Osteoblast (primary cell): ENCODE data around the gene MAPKAPK2. TPM values are rescaled to one million over a fixed set of nuclear protein-coding genes. Genes with fewer than 3 reads are reported as not detected.

ENCODE experiments used
- DNase-seq: peaks from one replicate; pipeline ENCODE4 v3.0.0; 2011; ENCODE audit warnings: low spot score, mixed read lengths; ENCODE audit not compliant: insufficient read length; ENCODE audit errors: missing footprints
- H2AFZ ChIP-seq: 2 replicates; pipeline ENCODE4 v1.6.0; 2011; ENCODE audit warnings: mild to moderate bottlenecking, low read length
- H3K27ac ChIP-seq: 2 replicates; pipeline ENCODE4 v1.5.1; 2011; ENCODE audit warnings: mild to moderate bottlenecking, low read depth, low read length, moderate library complexity
- H3K27me3 ChIP-seq: 2 replicates; pipeline ENCODE4 v1.6.0; 2012; ENCODE audit warnings: mild to moderate bottlenecking, control low read depth, inconsistent platforms, low read length, moderate library complexity; ENCODE audit not compliant: insufficient read depth
- H3K36me3 ChIP-seq: 2 replicates; pipeline ENCODE4 v1.5.1; 2011; ENCODE audit warnings: mild to moderate bottlenecking, low read length, control low read depth, moderate library complexity; ENCODE audit not compliant: insufficient read depth
- H3K4me1 ChIP-seq: 2 replicates; pipeline ENCODE4 v1.5.1; 2011; ENCODE audit warnings: mild to moderate bottlenecking, low read length, control low read depth, moderate library complexity; ENCODE audit not compliant: insufficient read depth
- H3K4me2 ChIP-seq: 2 replicates; pipeline ENCODE4 v1.6.0; 2011; ENCODE audit warnings: mild to moderate bottlenecking, low read length; ENCODE audit not compliant: insufficient read depth
- H3K4me3 ChIP-seq: fragments of 200-600 bp; sonication (generic); 3 replicates; pipeline ENCODE4 v1.5.1; 2012; ENCODE audit warnings: mild to moderate bottlenecking, low read length, inconsistent platforms; ENCODE audit not compliant: insufficient read depth
- H3K79me2 ChIP-seq: 2 replicates; pipeline ENCODE4 v1.6.0; 2012; ENCODE audit warnings: mild to moderate bottlenecking, low read length, control low read depth, inconsistent platforms; ENCODE audit not compliant: insufficient read depth
- H3K9me3 ChIP-seq: 2 replicates; pipeline ENCODE4 v1.5.1; 2011; ENCODE audit warnings: low read depth, low read length, control low read depth
- H4K20me1 ChIP-seq: 2 replicates; pipeline ENCODE4 v1.6.0; 2012; ENCODE audit warnings: mild to moderate bottlenecking, low read length, control low read depth; ENCODE audit not compliant: insufficient read depth
- CTCF ChIP-seq: IDR thresholded peaks from 2 replicates; pipeline ENCODE4 v1.5.1; 2011; ENCODE audit warnings: mild to moderate bottlenecking, low read depth, low read length, moderate library complexity; ENCODE audit errors: extremely low read depth
- total RNA-seq: library from RNA; depleted of rRNA; stranded (reverse); fragments of >200 nt; gene quantifications from 2 replicates; pipeline ENCODE4 v1.2.3, GENCODE V29; 2012

MAPKAPK2 gene
- total RNA-seq, 1 donor, result 38.0 TPM

GRCh38 chr1:206656936-206657335 lies 27.8 kb upstream of the MAPKAPK2 start:
- no peak for TF ChIP-seq CTCF

GRCh38 chr1:206657751-206658150 lies 27.0 kb upstream of the MAPKAPK2 start:
- no peak for TF ChIP-seq CTCF

More at GRCh38 chr1:206656936-206657335, 27.8 kb upstream of the MAPKAPK2 start:
- H3K27ac ChIP-seq, result no peak overlapping the region
- H3K9me3 ChIP-seq, result no peaks in the 10 kb centered on the region
- peaks cover 16% of the 10 kb centered on the region for H3K4me1 ChIP-seq
- no peak overlapping the region for H3K4me3 ChIP-seq
- H3K27me3 ChIP-seq, result peaks cover 1% of the 10 kb centered on the region
- H3K4me2 ChIP-seq, result no peak overlapping the region
- peaks cover 9% of the 10 kb centered on the region for H3K79me2 ChIP-seq
- H4K20me1 ChIP-seq, result peaks cover 6% of the 10 kb centered on the region
- no peak for DNase-seq
- H3K36me3 ChIP-seq, result no peaks in the 10 kb centered on the region
- no peak overlapping the region for H2AFZ ChIP-seq

GRCh38 chr1:206658264-206658980 lies 26.3 kb upstream of the MAPKAPK2 start:
- H3K4me1 ChIP-seq, result peaks cover 9% of the 10 kb centered on the region
- DNase-seq, result peak; percentile 88
- H3K4me2 ChIP-seq, result no peak overlapping the region
- no peak overlapping the region for H3K27ac ChIP-seq
- H3K9me3 ChIP-seq, result no peaks in the 10 kb centered on the region
- H3K36me3 ChIP-seq, result no peaks in the 10 kb centered on the region
- H3K4me3 ChIP-seq, result no peak overlapping the region
- H2AFZ ChIP-seq, result no peak overlapping the region
- H4K20me1 ChIP-seq, result no peaks in the 10 kb centered on the region
- H3K79me2 ChIP-seq, result no peaks in the 10 kb centered on the region
- TF ChIP-seq CTCF, result peak; percentile 69
- H3K27me3 ChIP-seq, result peaks cover 16% of the 10 kb centered on the region

More at GRCh38 chr1:206657751-206658150, 27.0 kb upstream of the MAPKAPK2 start:
- H3K4me1 ChIP-seq, result peaks cover 9% of the 10 kb centered on the region
- H3K4me2 ChIP-seq, result no peak overlapping the region
- H3K27ac ChIP-seq, result no peak overlapping the region
- no peaks in the 10 kb centered on the region for H3K36me3 ChIP-seq
- peaks cover 9% of the 10 kb centered on the region for H3K27me3 ChIP-seq
- H3K4me3 ChIP-seq, result no peak overlapping the region
- no peak overlapping the region for H2AFZ ChIP-seq
- H3K9me3 ChIP-seq, result no peaks in the 10 kb centered on the region
- peaks cover 5% of the 10 kb centered on the region for H3K79me2 ChIP-seq
- peak; percentile 79 for DNase-seq
- H4K20me1 ChIP-seq, result no peaks in the 10 kb centered on the region

- Histone ChIP-seq H3K9me3 (no peaks in the 10 kb centered on the region), H3K4me2 (no peak overlapping the region), H4K20me1 (no peaks in the 10 kb centered on the region), H3K27ac (no peak overlapping the region), H3K79me2 (no peaks in the 10 kb centered on the region), H3K4me3 (no peak overlapping the region), H3K4me1 (peaks cover 14% of the 10 kb centered on the region), H2AFZ (no peak overlapping the region), H3K27me3 (peaks cover 21% of the 10 kb centered on the region), H3K36me3 (no peaks in the 10 kb centered on the region)
- no peak for TF ChIP-seq CTCF
- no peak for DNase-seq
Measured at GRCh38 chr1:206658981-206659273, 25.8 kb upstream of the MAPKAPK2 start.
